Effector CD8-positive, alpha-beta T cell (primary cell): Measurements from ENCODE around the gene FSTL5.
"Not testable (repeated sequence)": the region's sequence is repeated elsewhere in the genome, so short reads cannot be mapped to it uniquely, and the experiment has no call there.

Source experiments
- DNase-seq: peaks from one replicate; lab custom pipeline; 2025; lab: John Stamatoyannopoulos, UW

The FSTL5 gene

DNA sequence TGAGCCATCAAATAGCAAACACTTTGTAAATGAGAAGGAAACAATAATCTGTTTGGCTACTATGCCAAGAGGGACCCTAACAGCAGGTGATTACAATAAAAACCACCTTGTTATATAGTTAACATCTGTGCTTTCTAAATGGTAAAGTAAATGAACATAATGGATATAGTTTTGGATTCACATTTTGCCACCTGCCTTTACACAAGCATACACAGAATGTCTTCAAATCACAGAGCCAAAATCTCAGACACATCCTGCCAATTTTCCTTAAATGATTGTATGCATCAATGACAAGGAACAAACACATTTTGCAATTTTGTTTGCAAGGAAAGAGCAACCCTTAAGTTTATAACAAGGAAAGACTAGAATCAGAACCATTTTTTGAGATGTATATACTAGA, 334.2 kb downstream of the FSTL5 start:
- DNase-seq: no peak

DNA sequence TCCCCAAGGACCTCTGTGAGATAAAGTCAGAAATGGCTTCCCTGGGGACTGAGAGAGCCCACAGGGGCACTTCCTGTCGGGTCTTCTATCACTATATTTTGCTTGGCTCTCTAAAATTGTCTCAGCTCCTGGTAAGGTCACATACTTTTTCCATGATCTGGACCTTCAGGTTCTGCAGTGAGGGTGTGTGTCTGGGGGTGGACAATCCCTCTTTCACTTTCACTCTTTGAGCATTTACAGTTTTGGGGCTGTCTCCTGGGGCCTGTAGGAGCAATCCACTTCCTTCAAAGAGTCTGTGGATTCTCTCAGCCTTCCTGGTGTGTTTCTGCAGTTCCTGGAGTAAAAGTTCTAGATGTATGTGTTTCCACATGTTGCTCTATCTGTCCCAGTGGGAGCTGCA, 335.7 kb downstream of the FSTL5 start:
- no peak for DNase-seq

DNA sequence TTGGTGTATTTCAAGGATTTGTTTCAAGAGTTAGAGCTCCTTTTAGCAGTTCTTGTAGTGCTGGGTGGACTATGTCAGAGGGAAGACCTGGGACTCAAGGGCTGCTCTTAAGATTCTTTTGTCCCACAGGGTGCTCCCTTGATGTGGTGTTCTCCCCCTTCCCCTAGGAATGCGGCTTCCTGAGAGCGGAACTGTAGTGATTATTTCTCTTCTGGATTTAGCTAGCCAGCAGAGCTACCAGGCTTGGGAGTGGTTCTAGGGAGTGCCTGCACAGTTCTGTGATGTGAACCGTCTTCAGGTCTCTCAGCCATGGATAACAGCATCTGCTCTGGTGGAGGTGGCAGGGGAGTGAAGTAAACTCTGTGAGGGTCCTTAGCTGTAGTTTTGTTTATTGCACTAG, 336.8 kb downstream of the FSTL5 start:
- DNase-seq: no peak

DNA sequence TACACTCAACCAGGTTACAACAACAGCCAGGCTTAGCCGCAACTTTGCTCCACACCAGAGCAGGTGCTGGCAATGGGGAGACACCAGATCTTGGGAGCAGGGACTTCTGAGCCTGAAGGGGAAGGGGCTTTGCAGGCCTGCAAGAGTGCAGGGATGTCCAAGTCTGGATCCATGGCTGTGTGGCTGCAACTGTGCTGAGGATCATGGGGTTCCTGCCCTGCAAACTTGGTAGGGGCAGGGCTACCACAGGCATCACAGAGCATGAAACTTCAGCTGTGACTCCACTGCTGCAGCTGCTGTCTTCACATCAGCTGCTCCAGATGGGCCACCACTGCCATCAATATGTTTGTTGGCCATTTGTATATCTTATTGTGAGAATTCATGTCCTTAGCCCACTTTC, 340.4 kb downstream of the FSTL5 start:
- no peak for DNase-seq

DNA sequence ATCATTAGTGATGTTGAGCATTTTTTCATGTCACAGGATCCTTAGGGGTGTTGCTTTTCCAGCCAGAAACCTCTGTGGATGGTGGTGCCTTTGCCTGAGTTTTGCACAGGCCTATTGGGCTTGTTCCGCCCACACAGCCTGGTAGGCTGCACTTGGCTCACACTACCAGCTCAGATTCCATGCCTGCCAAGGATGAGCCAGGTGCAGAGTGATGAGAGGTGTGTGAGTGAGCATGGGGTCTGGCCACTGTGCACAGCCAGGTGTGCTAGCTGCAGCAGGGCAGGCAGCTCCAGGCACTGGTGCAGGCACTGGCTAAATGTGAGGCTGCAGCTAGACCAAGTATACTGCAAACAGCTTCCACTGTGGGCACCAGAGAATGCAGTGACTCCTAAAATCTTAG, 341.6 kb downstream of the FSTL5 start:
- no peak for DNase-seq

- DNase-seq: no peak
Measured at GRCh38 chr4:161817914-161818313, 345.9 kb downstream of the FSTL5 start.

GRCh38 chr4:161816958-161817357, 346.8 kb downstream of the FSTL5 start:
- no peak for DNase-seq

DNA sequence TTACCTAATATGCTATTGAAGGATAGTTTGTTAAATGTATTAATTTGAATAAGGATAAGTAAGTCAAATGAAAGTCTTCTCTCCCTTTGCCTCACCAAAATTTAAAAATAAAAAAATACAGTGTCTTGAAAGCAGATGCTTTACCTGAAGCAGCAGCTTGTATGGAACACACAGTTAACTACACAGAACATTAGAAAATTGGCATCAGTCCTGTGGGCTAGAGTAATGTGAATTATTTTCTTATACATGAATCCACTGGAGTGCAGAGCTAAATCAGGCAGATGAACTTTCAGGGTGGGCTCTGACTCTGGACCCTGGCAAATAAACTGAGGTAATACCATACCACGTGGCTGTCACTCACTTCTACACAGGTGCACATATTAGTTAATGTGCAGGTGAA, 348.0 kb downstream of the FSTL5 start:
- DNase-seq: no peak

DNA sequence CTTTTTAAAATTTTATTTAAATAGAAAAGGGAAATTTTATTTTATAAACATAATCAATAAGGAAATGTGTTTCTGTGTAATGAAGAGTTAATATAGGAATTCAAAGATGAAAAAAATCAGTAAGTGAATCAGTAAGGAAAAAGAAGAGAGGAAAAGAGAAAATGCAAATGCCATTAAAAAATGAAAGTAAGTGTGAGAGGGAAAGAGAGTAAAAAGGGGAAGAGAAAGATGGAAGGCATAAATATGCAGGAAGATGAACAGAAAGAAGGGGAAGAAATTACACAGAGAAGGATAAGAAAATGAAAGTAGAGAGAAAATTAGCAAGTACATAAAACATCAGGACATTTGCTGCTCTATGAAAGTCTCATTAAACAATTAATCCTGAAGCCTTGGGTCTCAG, 349.9 kb downstream of the FSTL5 start:
- DNase-seq: no peak

DNA sequence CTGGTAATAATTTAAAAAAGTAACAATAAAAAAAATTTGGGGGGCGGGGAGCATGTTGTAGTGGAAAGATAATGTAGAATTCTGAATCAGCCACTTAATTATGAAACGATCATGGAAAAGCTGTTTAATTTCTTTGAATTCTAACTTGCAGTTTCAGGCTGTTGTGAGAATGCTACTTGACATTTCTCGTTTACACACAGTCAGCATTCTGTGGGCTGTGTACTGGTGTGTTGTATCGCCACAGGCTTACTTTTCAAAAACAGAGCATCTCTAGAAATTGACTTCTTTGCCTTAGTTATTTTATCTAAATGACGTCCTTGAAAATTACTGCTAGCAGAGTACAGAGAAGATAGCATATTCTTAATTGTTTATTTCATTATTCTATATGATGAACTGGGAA, 350.4 kb downstream of the FSTL5 start:
- no peak for DNase-seq

DNA sequence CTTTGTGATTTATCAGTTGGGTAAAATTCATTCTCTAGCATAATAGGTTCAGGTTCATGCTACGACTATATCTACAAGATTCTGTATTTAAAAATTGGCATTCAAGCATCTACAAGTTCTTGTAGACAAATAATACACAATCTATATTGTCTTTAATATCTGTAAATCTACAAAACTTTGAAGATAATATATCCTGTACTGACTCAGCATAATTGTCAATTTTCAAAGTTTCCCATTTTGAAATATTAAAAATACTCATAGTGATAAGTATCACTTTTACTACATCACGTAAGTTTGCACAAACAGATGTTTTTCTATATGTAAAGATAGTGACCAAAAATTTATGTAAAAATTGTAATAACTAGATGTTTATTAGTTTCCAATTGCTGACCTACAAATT, 360.6 kb downstream of the FSTL5 start:
- DNase-seq: no peak

DNA sequence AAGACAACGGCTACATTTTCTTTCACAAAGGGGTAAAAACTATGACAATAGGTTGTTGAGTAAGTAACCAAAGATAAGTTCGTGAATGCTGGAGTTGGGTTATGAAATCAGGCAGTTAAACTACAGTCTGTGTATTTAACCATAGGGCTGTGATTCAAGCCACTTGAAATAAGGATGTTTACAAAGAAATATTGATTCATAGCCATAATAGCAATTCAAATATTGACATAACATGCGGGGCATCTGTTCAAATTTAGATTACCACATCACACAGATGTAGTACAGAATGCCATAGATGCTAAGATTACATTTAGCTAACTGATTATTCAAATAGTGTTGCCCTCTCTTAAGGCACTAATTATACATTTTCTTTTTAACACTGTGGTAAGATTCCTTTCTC, 364.1 kb downstream of the FSTL5 start:
- DNase-seq: no peak

DNA sequence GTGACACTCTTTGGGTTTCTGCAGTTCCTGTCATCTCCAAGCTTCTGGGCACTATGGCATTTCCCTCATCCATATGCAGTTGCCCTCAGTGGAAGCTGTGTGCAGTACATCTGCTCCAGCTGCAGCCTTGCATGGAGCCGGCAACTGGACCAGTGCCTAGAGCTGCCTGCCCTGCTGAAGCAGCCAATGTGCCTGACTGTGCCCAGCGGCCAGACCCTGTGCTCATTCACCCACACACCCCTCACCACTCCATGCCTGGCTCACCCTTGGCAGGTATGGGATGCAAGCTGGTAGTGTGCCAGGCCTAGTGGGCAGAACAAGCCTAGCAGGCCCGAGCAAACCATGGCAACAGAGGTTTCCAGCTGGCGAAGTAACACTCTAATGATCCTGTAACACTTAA, 370.8 kb downstream of the FSTL5 start:
- no peak for DNase-seq

GRCh38 chr4:161791796-161792556, 371.8 kb downstream of the FSTL5 start:
- no peak for DNase-seq

DNA sequence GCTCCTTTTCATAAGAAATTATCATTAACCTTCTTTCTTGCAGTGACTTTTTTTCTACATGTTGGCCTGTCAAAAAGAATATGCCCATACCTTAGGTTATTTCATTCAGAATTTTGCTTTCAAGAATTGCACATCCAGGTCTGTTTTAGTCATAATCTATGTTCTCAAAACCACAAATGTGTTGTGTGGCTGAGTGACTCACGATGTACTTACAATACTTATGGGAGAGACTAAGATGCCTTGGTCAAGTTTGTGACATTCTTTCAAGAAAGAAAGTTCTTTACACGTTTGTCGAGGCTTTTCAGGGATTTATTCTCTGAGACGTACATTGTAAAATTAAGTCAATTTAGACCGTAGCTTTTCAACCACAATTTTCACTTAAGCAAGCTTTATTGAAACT, 396.7 kb downstream of the FSTL5 start:
- DNase-seq: no peak

DNA sequence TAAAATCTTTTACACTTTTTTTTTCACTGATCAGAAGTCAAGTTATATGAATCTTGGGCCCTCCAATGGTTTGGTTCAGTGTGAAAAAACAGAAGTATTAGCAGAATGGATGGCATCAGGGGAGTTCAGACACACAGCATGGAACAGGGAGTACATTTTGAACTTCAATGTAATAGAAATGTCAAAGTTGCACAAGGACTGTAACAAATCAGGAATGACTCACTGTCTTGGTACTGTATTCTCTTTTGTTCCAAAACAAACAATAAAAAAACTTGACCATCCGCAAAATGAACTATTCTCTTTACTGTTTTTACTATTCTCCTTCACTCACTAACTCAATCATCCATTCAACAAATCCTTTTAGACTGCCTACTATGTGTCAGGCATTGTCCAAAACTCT, 401.0 kb downstream of the FSTL5 start:
- no peak for DNase-seq

DNA sequence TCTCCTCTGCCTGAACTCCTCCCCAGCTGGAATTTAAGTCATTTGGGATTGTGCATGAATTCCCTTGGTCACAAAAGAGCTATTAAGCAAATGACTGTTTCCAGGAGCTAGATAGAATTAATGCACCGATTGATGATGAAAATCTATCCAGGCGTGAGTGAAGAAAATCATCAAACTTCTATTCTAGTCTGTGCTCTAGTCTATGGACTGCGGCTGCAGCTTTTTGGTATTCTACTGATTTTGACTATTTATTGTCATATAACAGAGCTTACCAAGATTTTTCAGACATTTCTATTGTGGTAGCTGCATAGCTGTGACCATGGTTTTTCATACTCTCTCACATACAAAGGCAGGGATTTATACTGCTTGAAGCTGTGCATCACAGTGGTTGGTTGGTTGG, 403.8 kb downstream of the FSTL5 start:
- no peak for DNase-seq

DNA sequence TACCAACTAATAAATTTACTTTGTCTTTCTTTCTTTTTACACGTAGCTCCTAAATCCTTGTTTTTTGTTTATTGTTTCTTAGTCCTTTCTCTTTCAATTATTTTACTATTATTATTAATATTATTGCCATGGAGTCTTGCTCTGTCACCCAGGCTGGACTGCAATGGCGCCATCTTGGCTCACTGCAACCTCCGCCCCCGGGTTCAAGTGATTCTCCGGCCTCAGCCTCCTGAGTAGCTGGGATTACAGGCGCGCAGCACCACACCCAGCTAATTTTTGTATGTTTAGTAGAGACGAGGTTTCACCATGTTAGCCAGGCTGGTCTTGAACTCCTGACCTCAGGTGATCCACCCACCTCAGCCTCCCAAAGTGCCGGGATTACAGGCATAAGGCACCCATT, 405.4 kb downstream of the FSTL5 start:
- not testable (repeated sequence) for DNase-seq

- no peak for DNase-seq
Measured at GRCh38 chr4:161728929-161729328, 434.9 kb downstream of the FSTL5 start.

GRCh38 chr4:161721947-161722346, 441.9 kb downstream of the FSTL5 start:
- no peak for DNase-seq

GRCh38 chr4:161717084-161717483, 446.7 kb downstream of the FSTL5 start:
- no peak for DNase-seq

DNA sequence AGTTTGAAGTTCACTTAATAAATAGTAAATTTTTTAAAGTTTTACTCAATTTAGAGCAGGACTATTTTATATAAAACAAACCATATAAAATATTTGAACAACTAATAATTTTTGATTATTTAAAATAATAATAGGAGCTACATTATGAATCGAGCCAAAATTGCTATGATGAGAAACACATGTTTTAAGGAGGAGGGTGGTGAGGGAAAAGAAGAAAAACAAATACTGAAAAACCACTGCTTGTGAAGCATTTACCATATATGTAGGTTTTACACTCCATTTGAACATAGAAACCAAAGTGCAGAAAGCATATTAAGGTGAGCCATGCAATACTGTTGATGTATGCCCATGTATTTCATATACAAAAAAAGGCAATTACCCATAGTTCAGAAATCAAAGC, 448.9 kb downstream of the FSTL5 start:
- no peak for DNase-seq

DNA sequence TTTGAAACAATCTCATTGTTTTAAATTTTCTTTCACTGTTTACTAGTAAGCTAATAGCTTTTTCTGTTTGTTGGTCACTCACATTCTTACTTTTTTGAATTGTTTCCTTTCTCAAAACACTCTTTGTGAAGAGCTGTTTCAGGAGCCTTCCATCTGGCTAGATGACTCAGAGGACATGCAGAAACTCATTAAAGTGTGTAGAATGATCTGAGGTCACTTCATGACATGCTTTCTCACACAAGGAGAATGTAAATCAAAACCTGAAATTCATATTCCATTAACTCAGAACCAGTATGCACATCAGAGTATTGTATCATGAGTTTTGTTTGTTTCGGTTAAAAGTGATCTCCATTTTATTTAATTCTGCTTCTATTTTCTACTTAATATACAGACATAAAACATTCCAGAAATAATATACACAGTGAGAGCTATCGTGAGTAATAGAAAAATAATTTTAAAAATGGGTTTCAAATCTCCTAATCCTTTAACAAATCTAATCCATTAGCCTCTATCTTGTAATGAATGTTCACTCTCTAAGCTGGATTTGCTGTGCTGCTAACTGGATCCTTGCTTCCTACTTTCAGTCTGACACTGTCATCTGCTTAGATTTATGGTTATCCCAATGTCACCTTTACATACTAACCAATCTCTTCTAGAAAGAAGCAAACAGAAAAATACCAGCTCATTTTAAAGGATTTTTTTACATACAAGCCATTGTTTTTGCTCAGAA, 449.6 kb downstream of the FSTL5 start:
- no peak for DNase-seq

DNA sequence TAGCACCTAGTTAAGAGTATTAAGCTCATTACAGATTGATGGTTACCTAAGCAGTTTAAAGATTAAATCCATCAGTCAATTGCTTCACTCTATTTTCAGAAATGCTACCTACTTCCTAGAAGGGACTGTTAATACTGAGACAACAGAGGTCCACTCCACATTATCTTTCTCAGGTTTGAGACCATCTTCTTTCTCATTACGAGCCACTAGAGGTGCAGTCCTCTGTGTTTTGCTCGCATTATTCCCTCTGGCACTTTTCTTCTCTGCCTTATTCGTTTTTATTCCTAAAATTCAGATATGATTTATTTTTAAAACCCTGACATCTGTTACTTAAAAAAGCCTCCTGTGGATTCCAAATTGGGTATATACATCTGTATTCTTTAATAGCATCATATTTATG, 459.1 kb downstream of the FSTL5 start:
- DNase-seq: no peak
